HG02678 (cell line): ENCODE data around the gene TNNI3.
"Not testable (repeated sequence)": the region's sequence is repeated elsewhere in the genome, so short reads cannot be mapped to it uniquely, and the experiment has no call there.

ENCODE experiments used
- ATAC-seq: cut with Tn5 transposase; IDR thresholded peaks from one replicate; pipeline ENCODE4 v1.9.1; 2021; ENCODE audit warnings: mild to moderate bottlenecking, moderate library complexity; ENCODE audit not compliant: unreplicated experiment

Gene TNNI3

GRCh38 chr19:55114566-55115145 is 42.9 kb downstream of the TNNI3 start:
- no peak for ATAC-seq

- ATAC-seq = no peak
These were observed 43.9 kb downstream of the TNNI3 start for GRCh38 chr19:55113570-55114039.

GRCh38 chr19:55112777-55113569 is 44.6 kb downstream of the TNNI3 start:
- no peak for ATAC-seq

- no peak for ATAC-seq
These were observed 45.2 kb downstream of the TNNI3 start for GRCh38 chr19:55112246-55112776.

GRCh38 chr19:55111238-55111831 is 46.2 kb downstream of the TNNI3 start:
- no peak for ATAC-seq

GRCh38 chr19:55109527-55110291 is 47.8 kb downstream of the TNNI3 start:
- no peak for ATAC-seq

GRCh38 chr19:55107252-55107651 is 50.3 kb downstream of the TNNI3 start:
- not testable (repeated sequence) for ATAC-seq

- no peak for ATAC-seq
These were observed 50.9 kb downstream of the TNNI3 start for GRCh38 chr19:55106591-55106990.

GRCh38 chr19:55105237-55105636 is 52.3 kb downstream of the TNNI3 start:
- ATAC-seq = no peak

- no peak for ATAC-seq
These were observed 54.3 kb downstream of the TNNI3 start for GRCh38 chr19:55103190-55103589.
